Upper lobe of left lung (tissue), 4 donors: Measurements from ENCODE around the gene SRBD1.

ENCODE experiments used
- EP300 ChIP-seq, 4 donors: sonication (generic); formaldehyde crosslinking; IDR thresholded peaks; one replicate each; pipeline ENCODE4 v1.5.1; 2017; ENCODE audit warnings: antibody characterized with exemption in 4 of 4, control low read depth in 2 of 4
- POLR2A ChIP-seq, 4 donors: fragments of 450-650 bp; IDR thresholded peaks; one replicate each; pipeline ENCODE4 v1.5.1; 2016 to 2017; ENCODE audit warnings: antibody characterized with exemption in 4 of 4, mild to moderate bottlenecking in 2 of 4
- TF ChIP-seq, protein P1 (sequence below), 6 experiments: fragments of 450-650 bp in 4 of 6; fragments of 200-600 bp in 2 of 6; sonication (generic) in 2 of 6; IDR thresholded peaks; one replicate each; pipeline ENCODE4 v1.5.1; 2016 to 2019; ENCODE audit warnings: antibody characterized with exemption in 6 of 6

DNA sequence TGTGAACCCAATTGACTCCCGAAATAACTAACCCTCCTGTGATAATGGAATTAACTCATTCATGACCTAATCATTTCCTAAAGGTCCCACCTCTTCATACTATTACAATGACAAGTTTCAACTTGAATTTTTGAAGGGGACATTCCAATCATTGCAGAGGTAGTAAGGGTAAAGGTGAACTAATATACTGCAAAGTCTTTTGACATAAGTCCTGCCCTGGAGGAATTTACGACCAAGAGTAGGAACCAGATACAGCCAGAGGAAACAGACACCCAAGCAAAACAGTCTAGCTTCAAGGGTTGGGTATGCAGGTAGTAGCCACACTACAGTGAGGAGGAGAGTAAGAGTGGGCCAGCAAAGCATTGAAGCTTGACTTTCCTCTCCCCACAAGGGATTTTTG lies 1.2 kb upstream of the SRBD1 start:
- TF ChIP-seq, protein P1, sequence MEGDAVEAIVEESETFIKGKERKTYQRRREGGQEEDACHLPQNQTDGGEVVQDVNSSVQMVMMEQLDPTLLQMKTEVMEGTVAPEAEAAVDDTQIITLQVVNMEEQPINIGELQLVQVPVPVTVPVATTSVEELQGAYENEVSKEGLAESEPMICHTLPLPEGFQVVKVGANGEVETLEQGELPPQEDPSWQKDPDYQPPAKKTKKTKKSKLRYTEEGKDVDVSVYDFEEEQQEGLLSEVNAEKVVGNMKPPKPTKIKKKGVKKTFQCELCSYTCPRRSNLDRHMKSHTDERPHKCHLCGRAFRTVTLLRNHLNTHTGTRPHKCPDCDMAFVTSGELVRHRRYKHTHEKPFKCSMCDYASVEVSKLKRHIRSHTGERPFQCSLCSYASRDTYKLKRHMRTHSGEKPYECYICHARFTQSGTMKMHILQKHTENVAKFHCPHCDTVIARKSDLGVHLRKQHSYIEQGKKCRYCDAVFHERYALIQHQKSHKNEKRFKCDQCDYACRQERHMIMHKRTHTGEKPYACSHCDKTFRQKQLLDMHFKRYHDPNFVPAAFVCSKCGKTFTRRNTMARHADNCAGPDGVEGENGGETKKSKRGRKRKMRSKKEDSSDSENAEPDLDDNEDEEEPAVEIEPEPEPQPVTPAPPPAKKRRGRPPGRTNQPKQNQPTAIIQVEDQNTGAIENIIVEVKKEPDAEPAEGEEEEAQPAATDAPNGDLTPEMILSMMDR (IDR thresholded peaks at IDR 0.05), result no peak
- TF ChIP-seq POLR2A (IDR thresholded peaks at IDR 0.05), result no peak
- TF ChIP-seq EP300 (IDR thresholded peaks at IDR 0.05), result no peak
